Measurements from ENCODE around the gene WASF3.
A peak's percentile ranks its signal among the peaks of the same experiment; 100 is the strongest.
"Not testable (repeated sequence)": the region's sequence is repeated elsewhere in the genome, so short reads cannot be mapped to it uniquely, and the experiment has no call there.

WASF3 gene

DNA sequence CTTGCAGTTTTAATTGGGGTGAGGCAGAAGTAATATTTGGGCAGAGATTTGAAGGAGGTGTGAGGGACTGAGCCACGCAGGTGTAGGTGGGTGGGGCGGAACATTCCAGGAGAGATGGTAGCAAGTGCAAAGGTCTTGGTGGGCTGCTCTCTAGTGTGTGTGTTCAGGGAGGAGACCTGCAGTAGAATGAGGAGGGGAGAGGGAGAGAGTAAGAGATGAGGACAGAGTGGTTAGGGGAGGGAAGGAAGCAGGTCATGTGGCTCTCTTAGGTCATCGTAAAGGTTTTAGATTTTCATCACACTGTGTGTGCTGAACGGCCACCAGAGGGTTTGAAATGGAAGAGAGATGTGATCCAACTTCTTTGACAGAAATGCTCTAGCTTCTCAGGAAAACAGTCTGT is 33.5 kb downstream of the WASF3 start:
- no peak for DNase-seq

DNA sequence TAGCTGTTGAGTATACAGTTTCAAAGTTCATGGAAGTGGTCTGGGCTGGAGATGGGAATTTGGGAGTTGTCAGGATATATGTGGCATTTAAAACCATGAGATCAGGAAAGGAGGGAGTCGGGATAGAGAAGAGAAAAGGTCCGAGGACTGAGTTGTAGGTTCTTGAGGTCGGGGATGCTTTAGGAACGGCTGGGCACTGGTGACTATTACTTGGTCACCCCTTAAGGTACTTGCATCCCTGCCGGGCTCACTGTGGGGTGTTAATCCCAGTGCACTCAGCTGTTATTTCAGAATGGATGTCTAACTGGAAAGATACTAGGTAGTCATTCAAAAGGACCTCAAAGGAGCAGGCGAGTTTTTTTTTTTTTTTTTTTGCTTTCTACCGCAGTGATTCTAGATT is 34.2 kb downstream of the WASF3 start:
- no peak for DNase-seq

DNA sequence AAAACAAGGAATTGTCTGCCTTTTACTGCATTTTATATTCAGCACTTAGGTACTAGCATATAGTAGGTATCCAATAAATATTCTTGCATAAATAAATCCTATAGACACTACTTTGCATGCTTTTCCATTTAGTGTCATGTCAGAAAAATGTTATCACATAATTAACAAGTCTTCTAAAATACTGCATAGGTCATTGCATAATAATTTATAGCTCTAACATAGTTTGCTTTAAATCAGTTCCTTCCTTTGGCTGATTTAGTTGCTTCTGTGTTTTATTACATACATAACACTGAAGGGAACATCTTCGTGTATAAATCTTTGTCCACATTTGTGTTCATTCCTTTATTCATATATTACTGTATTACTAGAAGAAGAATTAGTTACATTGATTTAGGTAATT is 36.2 kb downstream of the WASF3 start:
- DNase-seq = no peak

DNA sequence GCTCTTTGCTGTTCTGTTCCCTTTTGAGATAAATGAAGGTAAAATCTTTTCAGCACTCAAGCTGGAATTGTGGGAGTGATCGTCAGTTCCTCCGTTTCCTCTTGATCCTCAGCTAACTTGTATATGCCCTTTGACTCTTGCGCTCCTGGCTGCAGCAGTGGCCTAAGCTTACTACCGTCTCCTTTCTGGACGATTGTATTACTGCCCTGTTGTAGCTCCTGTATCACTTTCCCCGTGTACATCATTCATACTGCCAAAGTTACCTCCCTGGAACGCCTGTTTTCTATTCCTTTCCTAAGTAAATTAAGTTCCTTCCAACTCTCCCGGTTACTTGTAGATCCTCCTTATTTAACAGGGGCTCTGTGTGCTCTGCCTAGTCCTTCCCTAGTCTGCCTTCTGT is 36.9 kb downstream of the WASF3 start:
- no peak for DNase-seq

DNA sequence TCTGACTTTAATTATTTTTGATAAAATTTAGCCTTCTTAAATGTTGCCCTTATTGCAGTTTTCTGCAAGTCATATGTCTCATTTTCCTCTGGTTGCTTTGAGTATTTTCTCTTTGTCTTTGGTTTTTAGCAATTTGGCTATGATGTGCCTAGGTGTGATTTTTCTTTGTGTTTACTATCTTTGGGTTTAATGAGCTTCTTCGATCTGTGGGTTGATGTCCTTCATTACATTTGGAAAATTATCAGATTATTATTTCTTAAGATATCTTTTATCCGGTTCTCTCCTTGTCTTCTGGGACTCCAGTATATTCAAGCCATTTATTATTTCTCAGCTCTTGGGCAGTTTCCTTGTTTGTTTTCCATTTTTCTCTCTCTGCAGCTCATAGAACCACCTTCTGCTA is 39.0 kb downstream of the WASF3 start:
- DNase-seq = no peak

DNA sequence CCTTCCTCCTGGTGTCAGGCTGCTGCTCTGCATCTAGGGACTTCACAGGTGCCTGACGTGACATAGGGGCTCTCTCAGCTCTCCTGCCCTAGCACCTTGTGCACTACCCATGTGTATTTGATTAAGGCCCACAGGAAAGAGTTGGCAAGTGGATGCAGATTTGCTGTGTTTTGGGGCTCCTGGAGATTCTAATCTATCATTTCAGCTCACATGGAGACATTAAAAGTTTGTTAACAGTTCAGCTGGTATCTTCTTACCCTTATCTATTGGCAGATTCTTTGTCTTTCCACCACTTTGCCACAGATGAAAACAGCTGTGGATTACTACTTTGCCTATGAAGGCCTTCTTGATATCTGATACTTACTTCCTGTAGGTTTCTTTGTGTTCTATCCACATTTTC is 41.9 kb downstream of the WASF3 start:
- DNase-seq = no peak

DNA sequence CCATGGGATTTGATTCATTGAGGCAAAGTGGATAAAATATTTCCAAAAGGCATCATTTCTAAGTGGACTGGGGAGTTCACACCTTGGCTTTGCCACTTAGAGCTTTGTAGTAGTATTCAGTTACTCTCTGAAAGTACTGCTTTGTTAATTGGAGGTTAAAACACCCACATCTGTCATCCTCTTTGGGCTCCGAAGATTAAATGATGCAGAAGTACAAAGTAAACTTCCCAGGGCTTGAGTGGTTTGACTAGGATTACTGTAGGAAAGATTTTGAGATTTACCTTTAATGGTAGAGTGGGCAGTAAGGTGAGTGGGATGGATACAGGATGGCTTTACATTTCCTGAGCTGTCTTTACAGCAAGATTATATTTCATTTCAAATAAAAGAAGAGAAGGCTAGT is 42.4 kb downstream of the WASF3 start:
- DNase-seq = no peak

DNA sequence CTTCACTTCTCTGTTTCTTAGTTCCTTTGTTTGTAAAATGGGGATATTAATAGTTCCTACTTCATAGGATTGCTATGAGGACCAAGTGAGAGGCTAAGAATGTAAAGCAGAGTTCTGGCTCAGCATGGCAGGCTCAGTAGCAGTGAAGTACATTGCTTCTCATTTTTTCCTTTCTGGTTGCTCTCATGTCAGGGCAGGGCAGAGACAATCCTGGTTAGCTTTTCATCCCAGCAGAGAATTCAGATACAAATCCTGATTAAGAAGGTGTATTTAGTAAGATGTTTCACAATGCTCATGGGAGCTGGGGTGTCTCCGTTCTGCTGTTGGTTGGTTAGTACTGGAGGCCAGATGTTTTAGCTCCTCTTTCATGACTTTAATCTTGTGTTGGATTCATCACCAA is 42.9 kb downstream of the WASF3 start:
- DNase-seq = no peak

DNA sequence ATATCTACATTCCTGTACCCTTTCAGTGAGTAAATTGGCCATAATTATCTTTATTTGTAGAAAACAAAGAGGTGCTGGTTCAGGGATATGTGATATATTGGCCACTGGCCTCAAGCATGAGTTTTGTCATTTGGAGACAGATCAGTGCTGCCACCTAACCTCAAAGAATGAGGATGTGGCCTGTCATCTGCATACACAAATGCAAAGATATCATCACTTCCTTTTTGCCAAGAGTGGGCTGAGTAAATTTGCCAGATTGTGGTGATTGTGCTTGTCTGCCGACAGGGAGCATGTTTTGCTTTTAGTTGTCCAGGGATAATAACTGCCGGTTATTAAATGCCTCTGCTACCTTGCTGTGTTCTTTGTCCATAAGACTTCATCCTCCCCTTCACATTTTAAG is 44.2 kb downstream of the WASF3 start:
- DNase-seq = peak; percentile 67

DNA sequence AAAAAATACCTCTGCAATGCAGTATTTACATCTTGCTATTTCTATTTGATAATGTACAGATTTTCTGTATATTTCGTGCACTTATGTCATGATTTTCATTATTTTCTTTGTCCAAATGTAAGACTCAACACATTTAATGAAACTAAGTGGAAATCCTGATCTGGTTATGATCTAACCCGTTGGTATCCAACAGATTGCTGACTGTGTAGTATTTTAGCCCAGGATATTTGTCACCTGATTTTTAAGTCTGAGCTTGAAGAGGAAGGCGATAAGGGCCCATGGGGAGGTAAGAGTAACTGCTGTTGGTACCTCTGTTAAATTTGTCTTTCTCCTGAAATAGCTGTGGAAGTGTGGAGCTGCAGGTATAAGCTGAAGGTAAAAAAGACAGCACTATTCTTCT is 45.3 kb downstream of the WASF3 start:
- DNase-seq = no peak

DNA sequence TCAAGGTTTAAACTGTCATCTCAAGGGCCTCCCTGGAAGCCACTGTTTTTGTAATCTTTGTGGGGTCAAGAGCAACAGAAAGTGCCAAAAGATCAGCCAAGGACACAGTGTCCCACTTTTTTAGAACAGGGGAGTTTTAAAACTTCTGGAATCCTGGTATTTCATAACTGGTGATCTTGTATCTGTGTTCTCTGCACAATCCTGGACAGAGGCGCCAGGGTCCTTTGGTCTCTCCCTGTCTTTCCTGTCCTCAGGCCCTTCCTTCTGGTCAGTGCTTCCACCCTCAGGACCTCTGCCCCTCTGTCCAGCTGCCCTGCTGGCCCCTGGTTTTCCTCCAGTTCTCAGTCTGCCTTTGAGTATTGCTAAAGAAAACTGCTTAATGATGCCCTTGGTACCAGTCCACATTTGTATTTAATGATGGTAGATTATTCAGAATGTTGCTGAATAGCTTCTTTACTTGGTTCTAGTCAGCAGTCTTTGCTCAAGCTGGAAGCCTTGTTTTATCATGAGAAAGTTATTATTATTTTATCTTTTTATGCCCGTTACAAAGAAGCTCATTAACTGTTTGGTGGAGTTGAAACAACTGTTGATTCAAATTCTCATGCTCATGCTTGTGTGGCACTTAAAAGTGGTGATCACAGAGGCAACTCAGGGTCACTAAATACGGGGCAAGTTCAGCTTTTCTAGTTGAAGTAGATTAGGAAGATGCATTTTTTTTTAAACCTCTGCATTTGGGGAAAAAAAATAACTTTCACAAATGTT is 47.5 kb downstream of the WASF3 start:
- no peak for DNase-seq

DNA sequence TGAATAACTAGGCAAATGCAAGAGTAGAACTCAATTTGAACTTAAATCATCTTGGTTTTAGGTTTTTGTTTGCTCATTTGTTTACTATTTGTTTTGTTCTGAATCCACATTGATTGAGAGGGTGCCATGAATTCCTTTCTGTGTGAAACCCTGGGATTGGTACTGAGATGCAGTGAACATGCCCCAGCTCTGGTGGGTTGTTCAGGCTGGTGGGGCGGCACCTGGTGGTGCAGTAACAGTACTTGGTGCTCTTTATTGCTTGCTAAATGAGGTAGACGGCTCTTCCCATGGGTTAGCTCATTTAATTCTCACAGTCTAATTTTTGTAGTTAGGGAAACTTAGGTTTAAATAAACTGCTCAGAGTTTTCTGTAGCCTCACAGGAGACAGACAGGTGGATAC is 48.4 kb downstream of the WASF3 start:
- DNase-seq = no peak

DNA sequence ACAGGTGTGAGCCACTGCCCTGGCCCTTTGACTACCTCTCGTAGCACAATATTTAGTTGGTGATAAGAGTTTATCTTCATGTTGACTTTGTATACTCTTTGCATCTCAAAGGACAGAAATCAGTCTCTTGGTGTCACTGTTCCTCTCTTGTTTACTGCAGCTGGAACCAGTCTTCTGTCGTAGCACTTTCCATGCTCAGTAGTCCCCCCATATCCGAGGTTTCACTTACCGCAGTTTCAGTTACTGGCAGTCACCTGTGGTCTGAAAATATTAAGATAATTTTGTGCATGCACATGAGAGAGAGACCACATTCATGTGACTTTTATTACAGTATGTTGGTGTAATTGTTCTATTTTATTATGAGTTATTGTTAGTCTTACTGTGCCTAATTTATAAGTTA is 49.1 kb downstream of the WASF3 start:
- DNase-seq = no peak

DNA sequence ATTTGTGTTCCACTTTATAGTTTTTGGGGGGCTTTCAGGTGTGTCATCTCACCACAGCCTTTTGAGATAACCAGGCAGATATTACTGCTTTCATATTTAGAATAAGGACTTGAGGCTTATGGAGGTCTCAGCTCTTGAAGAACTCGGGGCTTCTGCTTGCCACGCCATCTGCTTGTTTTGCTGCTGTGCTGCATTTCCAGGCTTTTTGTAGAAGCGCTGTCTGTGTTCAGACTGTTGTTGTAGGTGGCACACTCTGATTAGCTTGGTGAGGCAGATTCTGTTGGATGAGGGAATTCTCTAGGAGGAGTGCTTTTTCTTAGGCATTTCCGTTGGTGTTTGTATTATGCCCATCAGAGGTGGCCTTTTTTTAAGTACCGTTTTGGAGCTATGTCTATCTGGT is 57.2 kb downstream of the WASF3 start:
- DNase-seq = no peak

DNA sequence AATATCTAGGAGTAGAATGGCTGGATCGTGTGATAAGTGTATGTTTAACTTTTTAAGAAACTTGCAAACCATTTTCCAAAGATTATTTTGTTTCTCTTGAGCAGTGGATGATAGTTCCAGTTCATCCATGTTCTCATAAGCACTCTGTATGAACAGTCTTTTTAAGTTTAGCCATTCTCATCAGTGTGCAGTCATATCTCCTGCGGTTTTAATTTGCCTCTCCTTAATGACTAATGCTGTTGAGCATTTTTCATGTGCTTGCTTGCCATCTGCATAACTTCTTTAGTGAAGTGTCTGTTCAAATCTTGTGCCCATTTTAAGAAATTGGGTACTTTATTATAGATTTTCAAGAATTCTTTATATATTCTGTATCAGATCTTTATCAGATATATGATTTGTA is 58.6 kb downstream of the WASF3 start:
- DNase-seq = no peak

DNA sequence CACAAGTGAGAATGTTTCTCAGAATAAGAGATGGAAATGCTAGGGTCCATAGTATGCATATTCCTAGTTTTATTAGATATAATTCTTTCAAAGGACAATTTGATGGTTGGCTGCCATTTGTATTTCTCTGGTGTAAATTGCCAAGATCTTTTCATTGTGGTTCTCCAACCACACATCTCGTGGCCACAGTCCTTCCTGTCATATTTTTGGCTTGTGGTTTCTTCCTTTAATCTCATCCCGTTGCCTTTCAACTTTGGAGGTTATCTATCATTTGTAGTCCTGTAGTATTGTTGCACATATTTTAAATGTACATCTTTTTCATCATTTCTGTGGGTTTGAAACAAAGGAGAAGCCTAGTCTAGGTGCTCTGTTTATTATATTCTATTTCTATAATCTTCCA is 61.2 kb downstream of the WASF3 start:
- no peak for DNase-seq

DNA sequence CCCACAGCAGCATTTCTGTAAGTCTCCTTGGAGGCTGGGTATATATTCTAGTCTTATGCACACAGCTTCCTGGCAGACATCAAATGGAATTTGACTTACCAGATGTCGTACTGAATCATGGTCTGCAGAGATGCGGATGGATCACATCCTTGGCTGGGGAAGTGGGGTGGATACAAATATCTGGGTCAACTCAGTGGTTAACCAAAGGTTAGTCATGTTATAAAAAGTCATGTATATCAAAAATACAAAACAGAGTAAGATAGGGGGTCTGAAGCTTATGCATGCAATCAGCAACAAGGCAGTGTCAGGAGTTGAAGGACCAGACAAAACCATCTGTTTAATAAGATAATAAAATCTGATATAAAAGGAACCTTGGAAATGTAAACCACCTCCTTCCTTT is 61.9 kb downstream of the WASF3 start:
- no peak for DNase-seq

DNA sequence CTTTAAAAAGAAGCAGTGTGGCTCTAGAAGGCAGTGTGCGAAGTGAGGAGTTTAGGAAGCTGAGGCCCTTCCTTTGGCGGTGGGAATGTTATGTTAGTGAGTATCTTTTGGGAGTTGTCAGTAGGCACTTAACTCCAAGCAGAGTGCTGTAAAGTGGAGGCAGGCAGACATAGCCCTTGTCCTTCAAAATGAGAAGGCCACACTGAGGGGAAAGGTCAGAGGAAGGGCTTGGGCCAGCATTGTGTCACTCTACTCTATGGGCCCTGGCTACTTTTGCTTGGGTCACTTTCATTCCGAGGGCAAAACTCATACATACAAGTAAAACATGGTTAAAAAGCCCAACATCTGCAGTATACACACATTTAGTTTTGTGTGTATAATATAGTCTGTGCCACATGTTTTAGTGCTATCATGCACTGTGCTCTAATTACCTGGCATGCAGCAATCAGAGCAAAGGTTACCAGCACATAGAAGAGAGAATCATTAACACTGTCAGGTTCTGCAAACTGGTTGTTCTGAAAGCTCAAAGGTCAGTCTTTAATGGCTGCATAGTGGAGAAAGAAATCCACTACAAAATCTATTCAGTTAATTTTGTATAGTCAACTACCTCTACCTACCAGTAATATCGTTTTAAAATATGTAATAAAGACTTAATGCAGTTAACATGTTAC is 64.4 kb downstream of the WASF3 start:
- no peak for DNase-seq

DNA sequence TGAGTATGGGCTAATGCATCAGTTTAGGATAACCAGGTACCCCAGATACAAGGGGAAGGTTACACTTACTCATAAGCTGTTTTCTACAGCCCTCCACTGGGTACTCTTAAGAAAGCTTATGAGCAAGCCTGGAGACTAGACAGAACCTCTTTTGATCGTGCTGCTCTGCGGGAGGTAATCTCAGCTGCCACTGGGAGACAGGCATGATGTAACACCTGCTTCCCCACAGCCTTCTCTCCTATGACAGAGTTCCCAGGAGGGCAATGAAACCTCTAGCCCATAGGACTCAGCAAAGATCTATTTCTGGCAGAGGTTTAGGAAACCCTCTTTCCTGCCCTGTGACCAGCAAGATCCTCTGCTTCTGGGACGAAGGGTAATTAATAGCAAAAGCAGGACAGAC is 65.6 kb downstream of the WASF3 start:
- DNase-seq = no peak

DNA sequence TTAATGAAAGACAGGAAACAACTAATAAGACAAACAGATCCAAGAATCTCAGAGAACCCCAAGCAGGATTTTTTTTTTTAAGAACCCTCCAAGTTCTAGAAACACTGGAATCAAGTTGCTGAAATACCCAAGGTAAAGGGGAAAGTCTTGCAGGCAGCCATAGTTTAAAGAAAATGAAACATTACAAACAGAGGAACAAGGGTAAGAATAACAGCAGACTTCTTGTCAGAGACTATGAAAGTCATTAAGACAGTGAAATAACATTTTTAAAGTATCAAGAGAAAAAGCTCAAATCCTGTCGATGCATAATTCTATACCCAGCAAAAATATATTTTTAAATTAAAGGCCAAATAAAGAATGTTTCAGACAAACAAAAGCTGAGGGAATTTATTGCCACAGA is 67.1 kb downstream of the WASF3 start:
- DNase-seq = no peak

DNA sequence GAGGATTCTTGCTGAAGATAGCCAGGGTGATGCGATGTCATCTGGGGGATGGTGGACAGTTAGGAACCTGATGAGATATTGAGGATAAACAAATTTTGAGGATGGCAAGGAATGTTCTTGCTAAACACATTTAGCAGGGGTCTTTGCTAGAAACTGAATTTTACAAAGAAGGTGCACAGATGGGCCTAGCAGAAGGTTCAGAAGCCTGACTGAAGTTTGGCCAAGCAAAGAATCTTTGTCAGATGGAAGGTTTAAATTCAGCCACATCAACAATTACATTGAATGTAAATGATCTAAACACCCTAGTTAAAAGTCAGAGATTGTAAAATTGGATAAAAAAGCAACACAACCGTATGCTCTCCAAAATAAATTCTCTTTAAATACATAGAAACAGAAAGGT is 68.8 kb downstream of the WASF3 start:
- no peak for DNase-seq

DNA sequence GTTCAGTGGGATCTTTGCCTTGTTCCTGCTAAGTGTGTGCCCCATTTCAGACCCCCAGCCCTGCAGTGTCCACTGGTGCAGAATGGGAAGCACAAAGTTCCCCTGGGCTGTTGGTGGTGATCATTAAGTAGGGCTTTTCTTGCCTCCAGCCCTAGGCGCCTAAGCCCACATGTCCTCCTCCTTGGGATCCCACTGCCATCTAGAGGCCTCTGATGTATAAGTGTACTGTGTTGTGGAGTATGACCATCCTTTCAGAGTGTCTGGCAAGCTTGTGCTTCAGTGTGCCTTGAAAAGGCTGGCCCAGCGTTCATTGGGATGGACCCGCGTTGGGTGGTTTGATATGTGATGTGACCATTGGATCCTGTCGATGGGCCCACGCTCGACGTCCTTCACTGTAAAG is 71.2 kb downstream of the WASF3 start:
- DNase-seq = peak; percentile 22

DNA sequence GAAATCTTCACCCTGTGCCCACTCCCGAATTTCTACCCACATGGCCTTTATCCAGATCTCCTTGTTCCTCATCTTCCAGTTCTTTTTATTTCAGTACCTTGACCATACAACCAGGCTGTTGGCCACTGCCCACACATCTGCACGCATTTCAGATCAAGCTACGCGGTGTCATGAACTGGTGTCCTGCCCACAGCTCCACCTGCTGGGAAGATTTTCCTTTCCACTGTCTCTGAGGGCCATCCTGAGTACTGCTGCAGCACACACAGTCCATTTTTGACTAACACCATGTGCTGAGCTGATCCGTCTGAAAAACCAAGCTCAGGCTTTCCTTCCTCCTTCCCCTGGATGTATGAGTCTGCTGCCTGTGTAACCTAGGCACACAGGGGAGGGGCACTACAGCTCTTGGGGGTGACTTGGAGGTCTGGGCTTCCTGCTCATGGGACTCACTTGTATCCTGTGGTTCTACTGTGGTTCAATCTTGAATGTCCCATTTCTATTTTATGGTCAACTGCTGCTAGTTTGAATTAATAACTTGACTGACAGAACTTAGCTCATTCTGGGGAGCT is 71.9 kb downstream of the WASF3 start:
- DNase-seq = peak; percentile 8

DNA sequence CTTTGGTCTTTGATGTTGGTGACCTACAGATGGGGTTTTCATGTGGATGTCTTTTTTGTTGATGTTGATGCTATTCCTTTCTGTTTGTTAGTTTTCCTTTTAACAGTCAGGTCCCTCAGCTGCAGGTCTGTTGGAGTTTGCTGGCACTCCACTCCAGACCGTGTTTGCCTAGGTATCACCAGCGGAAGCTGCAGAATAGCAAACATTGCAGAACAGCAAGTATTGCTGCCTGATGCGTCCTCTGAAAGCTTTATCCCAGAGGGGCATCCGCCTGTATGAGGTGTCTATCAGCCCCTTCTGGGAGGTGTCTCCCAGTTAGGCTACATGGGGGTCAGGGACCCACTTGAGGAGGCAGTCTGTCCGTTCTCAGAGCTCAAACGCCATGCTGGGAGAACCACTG is 78.2 kb downstream of the WASF3 start:
- DNase-seq = not testable (repeated sequence)

DNA sequence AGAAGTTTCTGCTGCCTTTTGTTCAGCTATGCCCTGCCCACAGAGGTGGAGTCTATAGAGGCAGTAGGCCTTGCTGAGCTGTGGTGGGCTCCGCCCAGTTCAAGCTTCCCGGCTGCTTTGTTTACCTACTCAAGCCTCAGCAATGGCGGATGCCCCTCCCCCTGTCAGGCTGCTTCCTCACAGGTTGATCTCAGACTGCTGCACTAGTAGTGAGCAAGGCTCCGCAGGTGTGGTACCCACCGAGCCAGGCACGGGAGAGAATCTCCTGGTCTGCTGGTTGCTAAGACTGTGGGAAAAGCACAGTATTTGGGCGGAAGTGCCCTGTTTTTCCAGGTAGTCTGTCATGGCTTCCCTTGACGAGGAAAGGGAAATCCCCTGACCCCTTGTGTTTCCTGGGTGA is 78.6 kb downstream of the WASF3 start:
- DNase-seq = peak; percentile 18

Measured in NCI-H146 (cell line).